Measurements from ENCODE around the gene LHFPL3.

The LHFPL3 gene

GRCh38 chr7:104469166-104469820, 140.9 kb downstream of the LHFPL3 start:
- ChIA-PET CTCF (no interaction called here), POLR2A (no interaction called here)
- DNase-seq, result no peak
- H3K36me3 ChIP-seq (ENCODE audit: control insufficient read depth in 4 of 4, insufficient read depth in 4 of 4, low read length in 3 of 4), result no peaks in the 10 kb centered on the region
- no peak overlapping the region for H3K4me3 ChIP-seq (ENCODE audit: control insufficient read depth in 1 of 7, extremely low read depth in 1 of 7, insufficient read depth in 4 of 7, low read depth in 2 of 7, low read length in 6 of 7)
- H3K27me3 ChIP-seq (replicated peaks in 2 of 5; ENCODE audit: control insufficient read depth in 4 of 5, insufficient read depth in 5 of 5, low read length in 4 of 5), result peaks cover 0 to 2% (median 0%) of the 10 kb centered on the region in 5 experiments
- no CpG with 5 or more reads among the region's 1 CpG for WGBS (ENCODE audit: insufficient coverage)
- no peak overlapping the region for H3K27ac ChIP-seq (ENCODE audit: insufficient read depth in 1 of 2, low read depth in 1 of 2, low read length in 2 of 2, poor library complexity in 1 of 2, severe bottlenecking in 2 of 2)
- H3K4me1 ChIP-seq (ENCODE audit: control extremely low read depth in 1 of 4, control insufficient read depth in 4 of 4, insufficient read depth in 4 of 4, low read length in 3 of 4), result no peaks in the 10 kb centered on the region
- H3K9me3 ChIP-seq (ENCODE audit: control extremely low read depth in 1 of 5, control insufficient read depth in 4 of 5, insufficient read depth in 2 of 5, low read depth in 1 of 5, low read length in 4 of 5), result no peaks in the 10 kb centered on the region

- no peak overlapping the region for H3K4me3 ChIP-seq (ENCODE audit: control insufficient read depth in 1 of 7, extremely low read depth in 1 of 7, insufficient read depth in 4 of 7, low read depth in 2 of 7, low read length in 6 of 7)
- ChIA-PET CTCF (no interaction called here), POLR2A (interaction anchor here (0.7 kb wide), 1 partner anchor 18 kb away, joined by 3 read pairs; no protein-coding TSS in a partner anchor)
- H3K27ac ChIP-seq (ENCODE audit: insufficient read depth in 1 of 2, low read depth in 1 of 2, low read length in 2 of 2, poor library complexity in 1 of 2, severe bottlenecking in 2 of 2), result no peak overlapping the region
- no peaks in the 10 kb centered on the region for H3K27me3 ChIP-seq (replicated peaks in 2 of 5; ENCODE audit: control insufficient read depth in 4 of 5, insufficient read depth in 5 of 5, low read length in 4 of 5)
- 94% methylated on average over 3 of the region's 3 CpGs for WGBS (ENCODE audit: insufficient coverage)
- no peaks in the 10 kb centered on the region for H3K9me3 ChIP-seq (ENCODE audit: control extremely low read depth in 1 of 5, control insufficient read depth in 4 of 5, insufficient read depth in 2 of 5, low read depth in 1 of 5, low read length in 4 of 5)
- no peak for DNase-seq
- no peaks in the 10 kb centered on the region for H3K4me1 ChIP-seq (ENCODE audit: control extremely low read depth in 1 of 4, control insufficient read depth in 4 of 4, insufficient read depth in 4 of 4, low read length in 3 of 4)
- H3K36me3 ChIP-seq (ENCODE audit: control insufficient read depth in 4 of 4, insufficient read depth in 4 of 4, low read length in 3 of 4), result no peaks in the 10 kb centered on the region
Measured at GRCh38 chr7:104480529-104480928, 152.1 kb downstream of the LHFPL3 start.

- Histone ChIP-seq H3K4me3 (ENCODE audit: control insufficient read depth in 1 of 7, extremely low read depth in 1 of 7, insufficient read depth in 4 of 7, low read depth in 2 of 7, low read length in 6 of 7) (no peak overlapping the region), H3K27me3 (replicated peaks in 2 of 5; ENCODE audit: control insufficient read depth in 4 of 5, insufficient read depth in 5 of 5, low read length in 4 of 5) (peaks cover 0 to 2% (median 0%) of the 10 kb centered on the region in 5 experiments), H3K27ac (ENCODE audit: insufficient read depth in 1 of 2, low read depth in 1 of 2, low read length in 2 of 2, poor library complexity in 1 of 2, severe bottlenecking in 2 of 2) (no peak overlapping the region), H3K36me3 (ENCODE audit: control insufficient read depth in 4 of 4, insufficient read depth in 4 of 4, low read length in 3 of 4) (no peaks in the 10 kb centered on the region), H3K4me1 (ENCODE audit: control extremely low read depth in 1 of 4, control insufficient read depth in 4 of 4, insufficient read depth in 4 of 4, low read length in 3 of 4) (no peaks in the 10 kb centered on the region), H3K9me3 (ENCODE audit: control extremely low read depth in 1 of 5, control insufficient read depth in 4 of 5, insufficient read depth in 2 of 5, low read depth in 1 of 5, low read length in 4 of 5) (no peaks in the 10 kb centered on the region)
- ChIA-PET POLR2A (no interaction called here), CTCF (no interaction called here)
- WGBS (ENCODE audit: insufficient coverage), result 100% methylated on average over 4 of the region's 6 CpGs
- no peak for DNase-seq
Measured at GRCh38 chr7:104482362-104483037, 154.1 kb downstream of the LHFPL3 start.

- WGBS (ENCODE audit: insufficient coverage), result no CpG with 5 or more reads among the region's 1 CpG
- Histone ChIP-seq H3K4me1 (ENCODE audit: control extremely low read depth in 1 of 4, control insufficient read depth in 4 of 4, insufficient read depth in 4 of 4, low read length in 3 of 4) (no peaks in the 10 kb centered on the region), H3K36me3 (ENCODE audit: control insufficient read depth in 4 of 4, insufficient read depth in 4 of 4, low read length in 3 of 4) (no peaks in the 10 kb centered on the region), H3K9me3 (ENCODE audit: control extremely low read depth in 1 of 5, control insufficient read depth in 4 of 5, insufficient read depth in 2 of 5, low read depth in 1 of 5, low read length in 4 of 5) (no peaks in the 10 kb centered on the region), H3K4me3 (ENCODE audit: control insufficient read depth in 1 of 7, extremely low read depth in 1 of 7, insufficient read depth in 4 of 7, low read depth in 2 of 7, low read length in 6 of 7) (no peak overlapping the region), H3K27me3 (replicated peaks in 2 of 5; ENCODE audit: control insufficient read depth in 4 of 5, insufficient read depth in 5 of 5, low read length in 4 of 5) (peaks cover 0 to 2% (median 0%) of the 10 kb centered on the region in 5 experiments), H3K27ac (ENCODE audit: insufficient read depth in 1 of 2, low read depth in 1 of 2, low read length in 2 of 2, poor library complexity in 1 of 2, severe bottlenecking in 2 of 2) (no peak overlapping the region)
- POLR2A ChIA-PET, result no interaction called here
- CTCF ChIA-PET, result no interaction called here
- DNase-seq, result no peak
Measured at GRCh38 chr7:104486931-104487330, 158.5 kb downstream of the LHFPL3 start.

- ChIA-PET POLR2A (no interaction called here), CTCF (no interaction called here)
- WGBS (ENCODE audit: insufficient coverage), result no CpG with 5 or more reads among the region's 1 CpG
Measured at GRCh38 chr7:104487642-104488041, 159.2 kb downstream of the LHFPL3 start.

GRCh38 chr7:104497379-104497967, 169.1 kb downstream of the LHFPL3 start:
- DNase-seq, result no peak

More at GRCh38 chr7:104487642-104488041, 159.2 kb downstream of the LHFPL3 start:
- H3K36me3 ChIP-seq (ENCODE audit: control insufficient read depth in 4 of 4, insufficient read depth in 4 of 4, low read length in 3 of 4), result no peaks in the 10 kb centered on the region
- H3K27me3 ChIP-seq (replicated peaks in 2 of 5; ENCODE audit: control insufficient read depth in 4 of 5, insufficient read depth in 5 of 5, low read length in 4 of 5), result peaks cover 0 to 2% (median 0%) of the 10 kb centered on the region in 5 experiments
- H3K9me3 ChIP-seq (ENCODE audit: control extremely low read depth in 1 of 5, control insufficient read depth in 4 of 5, insufficient read depth in 2 of 5, low read depth in 1 of 5, low read length in 4 of 5), result no peaks in the 10 kb centered on the region
- no peaks in the 10 kb centered on the region for H3K4me1 ChIP-seq (ENCODE audit: control extremely low read depth in 1 of 4, control insufficient read depth in 4 of 4, insufficient read depth in 4 of 4, low read length in 3 of 4)
- no peak overlapping the region for H3K27ac ChIP-seq (ENCODE audit: insufficient read depth in 1 of 2, low read depth in 1 of 2, low read length in 2 of 2, poor library complexity in 1 of 2, severe bottlenecking in 2 of 2)
- H3K4me3 ChIP-seq (ENCODE audit: control insufficient read depth in 1 of 7, extremely low read depth in 1 of 7, insufficient read depth in 4 of 7, low read depth in 2 of 7, low read length in 6 of 7), result no peak overlapping the region
- no peak for DNase-seq

GRCh38 chr7:104499975-104500374, 171.6 kb downstream of the LHFPL3 start:
- no peaks in the 10 kb centered on the region for H3K4me1 ChIP-seq (ENCODE audit: control extremely low read depth in 1 of 4, control insufficient read depth in 4 of 4, insufficient read depth in 4 of 4, low read length in 3 of 4)
- DNase-seq, result no peak
- WGBS (ENCODE audit: insufficient coverage), result 95% methylated on average over 4 of the region's 5 CpGs
- POLR2A ChIA-PET, result no interaction called here
- no peak overlapping the region for H3K4me3 ChIP-seq (ENCODE audit: control insufficient read depth in 1 of 7, extremely low read depth in 1 of 7, insufficient read depth in 4 of 7, low read depth in 2 of 7, low read length in 6 of 7)
- no peak overlapping the region for H3K27ac ChIP-seq (ENCODE audit: insufficient read depth in 1 of 2, low read depth in 1 of 2, low read length in 2 of 2, poor library complexity in 1 of 2, severe bottlenecking in 2 of 2)
- CTCF ChIA-PET, result no interaction called here
- no peaks in the 10 kb centered on the region for H3K36me3 ChIP-seq (ENCODE audit: control insufficient read depth in 4 of 4, insufficient read depth in 4 of 4, low read length in 3 of 4)
- no peaks in the 10 kb centered on the region for H3K27me3 ChIP-seq (replicated peaks in 2 of 5; ENCODE audit: control insufficient read depth in 4 of 5, insufficient read depth in 5 of 5, low read length in 4 of 5)
- H3K9me3 ChIP-seq (ENCODE audit: control extremely low read depth in 1 of 5, control insufficient read depth in 4 of 5, insufficient read depth in 2 of 5, low read depth in 1 of 5, low read length in 4 of 5), result no peaks in the 10 kb centered on the region

More at GRCh38 chr7:104497379-104497967, 169.1 kb downstream of the LHFPL3 start:
- WGBS (ENCODE audit: insufficient coverage), result 90% methylated on average over 2 of the region's 3 CpGs
- Histone ChIP-seq H3K9me3 (ENCODE audit: control extremely low read depth in 1 of 5, control insufficient read depth in 4 of 5, insufficient read depth in 2 of 5, low read depth in 1 of 5, low read length in 4 of 5) (no peaks in the 10 kb centered on the region), H3K27ac (ENCODE audit: insufficient read depth in 1 of 2, low read depth in 1 of 2, low read length in 2 of 2, poor library complexity in 1 of 2, severe bottlenecking in 2 of 2) (no peak overlapping the region), H3K4me3 (ENCODE audit: control insufficient read depth in 1 of 7, extremely low read depth in 1 of 7, insufficient read depth in 4 of 7, low read depth in 2 of 7, low read length in 6 of 7) (no peak overlapping the region), H3K36me3 (ENCODE audit: control insufficient read depth in 4 of 4, insufficient read depth in 4 of 4, low read length in 3 of 4) (no peaks in the 10 kb centered on the region), H3K4me1 (ENCODE audit: control extremely low read depth in 1 of 4, control insufficient read depth in 4 of 4, insufficient read depth in 4 of 4, low read length in 3 of 4) (no peaks in the 10 kb centered on the region), H3K27me3 (replicated peaks in 2 of 5; ENCODE audit: control insufficient read depth in 4 of 5, insufficient read depth in 5 of 5, low read length in 4 of 5) (no peaks in the 10 kb centered on the region)
- ChIA-PET CTCF (no interaction called here), POLR2A (no interaction called here)

Data from common myeloid progenitor, CD34-positive (primary cell).